PFSK-1 (cell line): Measurements from ENCODE around the gene PRSS53. TPM values are rescaled to one million over a fixed set of nuclear protein-coding genes. Genes with fewer than 3 reads are reported as not detected.

Source experiments
- FOXP2 ChIP-seq: optimal IDR thresholded peaks from 2 replicates; pipeline ENCODE3; 2011; ENCODE audit warnings: borderline replicate concordance, control low read depth, inconsistent platforms; ENCODE audit not compliant: insufficient read depth; ENCODE audit errors: extremely low read length, extremely low read depth
- POLR2AphosphoS5 ChIP-seq: IDR thresholded peaks from 2 replicates; pipeline ENCODE4 v1.6.1; 2012; ENCODE audit warnings: low read depth, mild to moderate bottlenecking, control low read depth, low read length, moderate library complexity
- REST ChIP-seq, 2 experiments: IDR thresholded peaks; 2 replicates each; pipeline versions ENCODE4 v1.6.1 to v1.8.0; 2011 to 2012; ENCODE audit warnings: low read depth in 2 of 2, low read length in 2 of 2, control low read depth in 1 of 2, inconsistent platforms in 1 of 2, mild to moderate bottlenecking in 1 of 2, moderate library complexity in 1 of 2; ENCODE audit not compliant: insufficient read depth in 1 of 2
- SIN3A ChIP-seq: IDR thresholded peaks from 2 replicates; pipeline ENCODE4 v1.6.1; 2012; ENCODE audit warnings: mild to moderate bottlenecking, low read length, moderate library complexity, borderline replicate concordance; ENCODE audit not compliant: insufficient read depth
- TAF1 ChIP-seq: IDR thresholded peaks from 2 replicates; pipeline ENCODE4 v1.6.1; 2012; ENCODE audit warnings: low read length, control low read depth, borderline replicate concordance; ENCODE audit not compliant: insufficient read depth
- polyA plus RNA-seq: library from polyadenylated mRNA; unstranded; fragments of >200 nt; gene quantifications from one replicate; pipeline ENCODE4 v1.2.1, GENCODE V29; 2012; ENCODE audit warnings: low read depth, missing spikeins; ENCODE audit not compliant: insufficient read length

PRSS53 gene
- 1.5 TPM for polyA plus RNA-seq

- TF ChIP-seq SIN3A (no peak), REST (IDR thresholded peaks at IDR 0.05; ENCODE audit: insufficient read depth in 1 of 2, low read depth in 2 of 2, low read length in 2 of 2) (no peak), POLR2AphosphoS5 (no peak), FOXP2 (no peak), TAF1 (no peak)
Observed at GRCh38 chr16:31088459-31089183, at the start of gene PRSS53. TSS of gene PRSS53 (minus strand) at chr16:31088943. CDS start at chr16:31088809, 134 bp downstream.

- TF ChIP-seq REST (IDR thresholded peaks at IDR 0.05; ENCODE audit: insufficient read depth in 1 of 2, low read depth in 2 of 2, low read length in 2 of 2) = no peak
- TF ChIP-seq POLR2AphosphoS5 = no peak
- no peak for TF ChIP-seq TAF1
- no peak for TF ChIP-seq SIN3A
Observed at GRCh38 chr16:31136287-31136662, 47.5 kb upstream of the PRSS53 start.

- TF ChIP-seq SIN3A = no peak
- no peak for TF ChIP-seq FOXP2
- no peak for TF ChIP-seq TAF1
- TF ChIP-seq REST (IDR thresholded peaks at IDR 0.05; ENCODE audit: insufficient read depth in 1 of 2, low read depth in 2 of 2, low read length in 2 of 2) = no peak
- TF ChIP-seq POLR2AphosphoS5 = no peak
Observed at GRCh38 chr16:31135535-31136286, 47.0 kb upstream of the PRSS53 start, which contains the start of gene PRSS8. TSS of gene PRSS8 (minus strand) at chr16:31135727. CDS start at chr16:31135498, 229 bp downstream.

GRCh38 chr16:31134625-31135534, 46.1 kb upstream of the PRSS53 start:
- TF ChIP-seq SIN3A (no peak), TAF1 (no peak), REST (IDR thresholded peaks at IDR 0.05; ENCODE audit: insufficient read depth in 1 of 2, low read depth in 2 of 2, low read length in 2 of 2) (no peak), FOXP2 (no peak), POLR2AphosphoS5 (no peak)
